PC-9 (cell line): Measurements from ENCODE around the gene MAP1LC3B2. TPM values are rescaled to one million over a fixed set of nuclear protein-coding genes. Genes with fewer than 3 reads are reported as not detected.

ENCODE experiments used
- BruUV-seq: library from RNA; stranded (reverse); fragments of 400-500 nt; replicated peaks from 2 replicates; lab custom pipeline; 2021; lab: Mats Ljungman, UMichigan
- CTCF ChIA-PET: fragments of 300-600 bp; sonication (Branson Sonifier 250); formaldehyde crosslinking; loops from one replicate; lab custom pipeline; 2022; ENCODE audit warnings: antibody characterized with exemption; lab: Charles Lee
- POLR2A ChIA-PET: fragments of 300-600 bp; sonication (Branson Sonifier 250); formaldehyde crosslinking; loops from one replicate; lab custom pipeline; 2022; ENCODE audit warnings: antibody characterized with exemption; ENCODE audit not compliant: unreplicated experiment; lab: Charles Lee
- DNase-seq, 2 experiments: peaks; one replicate each; pipeline versions ENCODE4 v3.0.0 to v3.0.0-alpha.2; 2015 to 2022; ENCODE audit warnings: mixed read lengths in 1 of 2
- H2AFZ ChIP-seq: fragments of 200-600 bp; sonication (generic); 2 replicates; pipeline ENCODE4 v1.8.1; 2017; ENCODE audit warnings: antibody characterized with exemption
- H3F3A ChIP-seq: fragments of 200-600 bp; sonication (generic); 2 replicates; pipeline ENCODE4 v1.8.1; 2017; ENCODE audit warnings: antibody characterized with exemption, mild to moderate bottlenecking, low read depth; ENCODE audit not compliant: insufficient read depth
- H3K27ac ChIP-seq: fragments of 200-600 bp; sonication (generic); 2 replicates; pipeline ENCODE4 v1.6.1; 2016; ENCODE audit warnings: mixed run types
- H3K27me3 ChIP-seq: fragments of 200-600 bp; sonication (generic); 2 replicates; pipeline ENCODE4 v1.6.1; 2016; ENCODE audit warnings: low read depth, mixed run types; ENCODE audit not compliant: insufficient read depth
- H3K36me3 ChIP-seq: fragments of 200-600 bp; sonication (generic); 2 replicates; pipeline ENCODE4 v1.6.1; 2016; ENCODE audit warnings: low read depth, mixed run types
- H3K4me1 ChIP-seq: fragments of 200-600 bp; sonication (generic); replicated peaks from 2 replicates; pipeline ENCODE4 v1.6.1; 2016; ENCODE audit warnings: mixed run types; ENCODE audit not compliant: insufficient read depth
- H3K4me2 ChIP-seq: fragments of 200-600 bp; sonication (generic); 2 replicates; pipeline ENCODE4 v1.6.1; 2017; ENCODE audit warnings: mixed run types
- H3K4me3 ChIP-seq: fragments of 200-600 bp; sonication (generic); 2 replicates; pipeline ENCODE4 v1.6.1; 2016; ENCODE audit warnings: mixed run types
- H3K79me2 ChIP-seq: fragments of 200-600 bp; sonication (generic); 2 replicates; pipeline ENCODE4 v1.6.1; 2017; ENCODE audit warnings: low read depth, mixed run types
- H3K9me2 ChIP-seq: fragments of 200-600 bp; sonication (generic); 2 replicates; pipeline ENCODE4 v1.8.1; 2017; ENCODE audit warnings: mild to moderate bottlenecking; ENCODE audit not compliant: insufficient read depth
- H3K9me3 ChIP-seq: fragments of 200-600 bp; sonication (generic); 2 replicates; pipeline ENCODE4 v1.8.1; 2016; ENCODE audit warnings: low read depth; ENCODE audit not compliant: insufficient read depth
- H4K20me1 ChIP-seq: fragments of 200-600 bp; sonication (generic); 2 replicates; pipeline ENCODE4 v1.8.1; 2017; ENCODE audit not compliant: insufficient read depth
- CTCF ChIP-seq: fragments of 200-600 bp; sonication (generic); conservative IDR thresholded peaks from 2 replicates; pipeline ENCODE4 v1.6.1; 2017; ENCODE audit warnings: mixed run types, antibody characterized with exemption, mild to moderate bottlenecking, moderate library complexity
- EZH2 ChIP-seq: fragments of 200-600 bp; sonication (generic); IDR thresholded peaks from 2 replicates; pipeline ENCODE4 v1.8.0; 2017; ENCODE audit warnings: antibody characterized with exemption, low read depth
- intact Hi-C: fragments of 100-400 bp; cut with micrococcal nuclease; formaldehyde crosslinking; loops from one replicate; pipeline ENCODE4 v1.10.0; 2022; ENCODE audit not compliant: unreplicated experiment
- total RNA-seq: library from RNA; stranded (reverse); gene quantifications from 2 replicates; pipeline ENCODE4 v1.2.3, GENCODE V29; 2021

MAP1LC3B2 gene
- total RNA-seq, 1 experiment from 2014 or later = 1.4 TPM

- Histone ChIP-seq H2AFZ (no peak overlapping the region), H3K4me3 (no peak overlapping the region), H3K36me3 (no peaks in the 10 kb centered on the region), H3K4me1 (peaks cover 16% of the 10 kb centered on the region), H3K9me3 (no peaks in the 10 kb centered on the region), H3K4me2 (peak overlapping the region; percentile 37; the same call in 1 of the 2 replicates), H3K27me3 (no peaks in the 10 kb centered on the region), H3K9me2 (no peaks in the 10 kb centered on the region), H4K20me1 (no peaks in the 10 kb centered on the region), H3K27ac (no peak overlapping the region), H3F3A (0 out of 2 replicates have a peak, but pooled peaks cover 6% of the 10 kb centered on the region), H3K79me2 (no peaks in the 10 kb centered on the region)
- intact Hi-C loops = loop anchor here (2.0 to 5.0 kb wide), 2 partner anchors 56 to 174 kb away; no protein-coding TSS in a partner anchor
- no TSS peak for BruUV-seq
- TF ChIP-seq EZH2 (no peak), CTCF (no peak)
- CTCF ChIA-PET = interaction anchor here (0.5 to 0.6 kb wide), 2 partner anchors 77 to 96 kb away, joined by 3 to 4 read pairs; no protein-coding TSS in a partner anchor
- peak in 1 of 2 experiments; percentile 15 for DNase-seq
- POLR2A ChIA-PET = interaction anchor here (0.5 to 0.8 kb wide), 2 partner anchors 13 to 482 kb away, joined by 3 read pairs; no protein-coding TSS in a partner anchor
Observed at GRCh38 chr12:116600959-116601918, 42.1 kb downstream of the MAP1LC3B2 start.

GRCh38 chr12:116601933-116602810, 43.0 kb downstream of the MAP1LC3B2 start:
- Histone ChIP-seq H3K36me3 (no peaks in the 10 kb centered on the region), H3K27me3 (no peaks in the 10 kb centered on the region), H3K4me2 (peak overlapping the region; percentile 37; the same call in 1 of the 2 replicates), H3K4me3 (no peak overlapping the region), H2AFZ (no peak overlapping the region), H3K79me2 (no peaks in the 10 kb centered on the region), H3K4me1 (peaks cover 21% of the 10 kb centered on the region), H3K9me3 (no peaks in the 10 kb centered on the region), H4K20me1 (no peaks in the 10 kb centered on the region), H3K9me2 (no peaks in the 10 kb centered on the region), H3F3A (0 out of 2 replicates have a peak, but pooled peaks cover 6% of the 10 kb centered on the region), H3K27ac (no peak overlapping the region)
- ChIA-PET POLR2A (interaction anchor here (0.5 kb wide), 1 partner anchor 483 kb away, joined by 3 read pairs; no protein-coding TSS in a partner anchor), CTCF (interaction anchor here (0.6 kb wide), 2 partner anchors 95 to 409 kb away, joined by 3 to 6 read pairs; no protein-coding TSS in a partner anchor)
- BruUV-seq = no TSS peak
- DNase-seq = no peak
- intact Hi-C loops = loop anchor here (2.0 to 5.0 kb wide), 2 partner anchors 55 to 175 kb away; no protein-coding TSS in a partner anchor
- TF ChIP-seq EZH2 = no peak
- no peak for TF ChIP-seq CTCF
